Trophoblast cell (in vitro differentiated cells and primary cell): ENCODE measurements around the gene APBA1.

Source experiments
- DNase-seq, 2 donors: peaks; one replicate each; pipeline ENCODE4 v3.0.0-alpha.2; 2016
- H2AFZ ChIP-seq: 2 replicates; pipeline ENCODE4 v1.6.1; 2013; ENCODE audit warnings: low read length, moderate library complexity, mild to moderate bottlenecking; ENCODE audit not compliant: insufficient read depth, poor library complexity
- H2AK5ac ChIP-seq: 2 replicates; pipeline ENCODE4 v1.6.1; 2013; ENCODE audit warnings: mild to moderate bottlenecking, low read length
- H2BK120ac ChIP-seq: 2 replicates; pipeline ENCODE4 v1.6.1; 2013; ENCODE audit warnings: low read length, mild to moderate bottlenecking, moderate library complexity; ENCODE audit not compliant: insufficient read depth, poor library complexity
- H2BK12ac ChIP-seq: 2 replicates; pipeline ENCODE4 v1.6.1; 2013; ENCODE audit warnings: mild to moderate bottlenecking, low read length, moderate library complexity
- H2BK5ac ChIP-seq: 2 replicates; pipeline ENCODE4 v1.6.1; 2013; ENCODE audit warnings: low read length, low read depth, moderate library complexity, mild to moderate bottlenecking; ENCODE audit not compliant: poor library complexity
- H3K14ac ChIP-seq: 2 replicates; pipeline ENCODE4 v1.6.1; 2013; ENCODE audit warnings: mild to moderate bottlenecking, low read length
- H3K18ac ChIP-seq: 2 replicates; pipeline ENCODE4 v1.6.1; 2013; ENCODE audit warnings: mild to moderate bottlenecking, low read length
- H3K23ac ChIP-seq: 2 replicates; pipeline ENCODE4 v1.6.1; 2013; ENCODE audit warnings: low read length
- H3K27ac ChIP-seq: 2 replicates; pipeline ENCODE4 v1.5.1; 2013; ENCODE audit warnings: low read depth, mild to moderate bottlenecking, inconsistent platforms, low read length, moderate library complexity
- H3K27me3 ChIP-seq: 2 replicates; pipeline ENCODE4 v1.6.1; 2013; ENCODE audit warnings: inconsistent platforms, mild to moderate bottlenecking, low read length, moderate library complexity; ENCODE audit not compliant: insufficient read depth
- H3K36me3 ChIP-seq, 2 experiments: 1 replicate in 1 of 2; 2 replicates in 1 of 2; pipeline ENCODE4 v1.6.1; 2013; ENCODE audit warnings: low read length in 2 of 2, mild to moderate bottlenecking in 2 of 2, moderate library complexity in 1 of 2; ENCODE audit not compliant: insufficient read depth in 2 of 2, control insufficient read depth in 1 of 2
- H3K4ac ChIP-seq: 2 replicates; pipeline ENCODE4 v1.6.1; 2013; ENCODE audit warnings: low read depth, mild to moderate bottlenecking, low read length, moderate library complexity
- H3K4me1 ChIP-seq, 2 experiments: 1 replicate in 1 of 2; 2 replicates in 1 of 2; pipeline ENCODE4 v1.6.1; 2013; ENCODE audit warnings: low read length in 2 of 2, mild to moderate bottlenecking in 2 of 2, moderate library complexity in 1 of 2; ENCODE audit not compliant: insufficient read depth in 2 of 2, control insufficient read depth in 1 of 2
- H3K4me2 ChIP-seq: 2 replicates; pipeline ENCODE4 v1.6.1; 2013; ENCODE audit warnings: inconsistent platforms, mild to moderate bottlenecking, low read length, moderate library complexity
- H3K4me3 ChIP-seq: 2 replicates; pipeline ENCODE4 v1.5.1; 2013; ENCODE audit warnings: mild to moderate bottlenecking, low read depth, low read length, inconsistent platforms
- H3K79me1 ChIP-seq: one replicate; pipeline ENCODE4 v1.6.1; 2013; ENCODE audit warnings: low read length
- H3K79me2 ChIP-seq: 2 replicates; pipeline ENCODE4 v1.6.1; 2013; ENCODE audit warnings: low read length, mild to moderate bottlenecking; ENCODE audit not compliant: control insufficient read depth, insufficient read depth, poor library complexity
- H3K9ac ChIP-seq: 2 replicates; pipeline ENCODE4 v1.6.1; 2013; ENCODE audit warnings: mild to moderate bottlenecking, low read length
- H3K9me3 ChIP-seq: 2 replicates; pipeline ENCODE4 v1.6.1; 2013; ENCODE audit warnings: low read depth, mild to moderate bottlenecking, control low read depth, inconsistent platforms, low read length; ENCODE audit not compliant: insufficient read depth
- H4K12ac ChIP-seq: 2 replicates; pipeline ENCODE4 v1.6.1; 2013; ENCODE audit warnings: low read depth, mild to moderate bottlenecking, low read length, moderate library complexity
- H4K8ac ChIP-seq: 2 replicates; pipeline ENCODE4 v1.6.1; 2013; ENCODE audit warnings: low read depth, mild to moderate bottlenecking, low read length, moderate library complexity
- H4K91ac ChIP-seq: one replicate; pipeline ENCODE4 v1.6.1; 2013; ENCODE audit warnings: low read depth, mild to moderate bottlenecking, low read length, moderate library complexity
- WGBS: extraction: QIAGEN DNeasy Blood & Tissue Kit; methylation state at CpG from one replicate; pipeline ENCODE4 v1.1.7; 2013; ENCODE audit warnings: missing lambda C conversion rate; ENCODE audit not compliant: insufficient read length, insufficient coverage; ENCODE audit errors: extremely low coverage; 5-methylcytosine and 5-hydroxymethylcytosine counted together

APBA1 gene

GRCh38 chr9:69425136-69425801, 246.9 kb downstream of the APBA1 start:
- no peaks in the 10 kb centered on the region for H3K27me3 ChIP-seq
- H2BK12ac ChIP-seq, result no peak overlapping the region
- H4K91ac ChIP-seq, result no peak overlapping the region
- no peak overlapping the region for H2BK5ac ChIP-seq
- no peak overlapping the region for H2AFZ ChIP-seq
- no peak overlapping the region for H4K8ac ChIP-seq
- no peak overlapping the region for H2AK5ac ChIP-seq
- no peaks in the 10 kb centered on the region for H3K36me3 ChIP-seq
- H3K23ac ChIP-seq, result no peak overlapping the region
- no peak overlapping the region for H3K27ac ChIP-seq
- no peaks in the 10 kb centered on the region for H3K9me3 ChIP-seq
- no peaks in the 10 kb centered on the region for H3K79me1 ChIP-seq
- no CpG with 5 or more reads among the region's 17 CpGs for whole genome bisulfite sequencing
- H3K4me2 ChIP-seq, result no peak overlapping the region
- no peak overlapping the region for H3K14ac ChIP-seq
- no peak overlapping the region for H3K4ac ChIP-seq
- no peak overlapping the region for H3K4me3 ChIP-seq
- H3K79me2 ChIP-seq, result no peaks in the 10 kb centered on the region
- H3K4me1 ChIP-seq, result no peaks in the 10 kb centered on the region
- no peak overlapping the region for H3K9ac ChIP-seq
- no peak overlapping the region for H4K12ac ChIP-seq
- no peak for DNase-seq
- H3K18ac ChIP-seq, result no peak overlapping the region
- H2BK120ac ChIP-seq, result no peak overlapping the region

DNA sequence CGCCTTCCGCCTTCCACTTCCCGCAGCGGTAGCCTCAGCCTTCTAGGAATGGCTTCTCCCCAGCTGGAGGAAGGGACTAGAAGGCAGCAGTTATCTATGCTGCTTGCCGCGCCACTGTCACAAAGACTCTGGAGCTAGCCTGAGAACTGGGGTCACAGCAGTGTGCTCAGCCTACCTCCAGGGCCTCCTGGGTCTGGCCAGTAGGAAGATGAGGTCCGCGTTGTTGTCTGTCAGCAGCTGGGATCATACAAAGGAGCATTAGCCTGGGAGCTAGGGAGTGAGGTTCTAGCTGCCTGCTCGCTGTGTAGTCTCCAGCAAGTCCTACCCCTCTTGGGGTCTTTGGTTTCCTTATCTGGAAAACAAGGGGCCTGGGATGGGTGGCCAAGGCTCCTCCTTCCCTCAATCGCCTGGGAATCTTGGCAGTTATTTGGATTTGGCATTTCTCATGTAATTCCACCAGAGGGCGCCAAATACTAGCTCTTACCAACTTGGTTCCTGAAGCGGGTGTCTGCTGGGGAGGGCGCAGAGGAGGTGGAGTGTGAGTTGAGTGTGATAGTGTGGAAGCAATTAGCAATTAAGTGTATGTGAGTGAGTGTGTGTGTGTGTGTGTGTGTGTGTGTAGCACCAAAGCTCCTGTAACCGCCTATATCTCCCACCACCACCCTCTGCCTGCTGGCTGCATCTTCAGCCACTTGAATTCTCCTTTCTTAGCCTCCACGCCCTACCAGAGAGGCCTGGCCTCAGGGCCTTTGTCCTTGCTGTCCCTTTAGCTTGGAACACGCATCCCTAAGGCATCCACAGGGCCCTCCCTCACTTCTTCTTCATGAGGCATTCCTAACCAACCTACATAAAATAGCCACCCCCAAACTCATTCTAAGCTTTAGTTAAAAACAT, 250.0 kb downstream of the APBA1 start:
- Histone ChIP-seq H4K91ac (no peak overlapping the region), H3K23ac (no peak overlapping the region), H2BK120ac (no peak overlapping the region), H3K9ac (no peak overlapping the region), H3K79me1 (no peaks in the 10 kb centered on the region), H3K4me1 (no peaks in the 10 kb centered on the region), H3K36me3 (no peaks in the 10 kb centered on the region), H2AK5ac (no peak overlapping the region), H4K8ac (no peak overlapping the region), H4K12ac (no peak overlapping the region), H2BK12ac (no peak overlapping the region), H2BK5ac (no peak overlapping the region), H3K18ac (no peak overlapping the region), H3K9me3 (no peaks in the 10 kb centered on the region), H3K14ac (no peak overlapping the region), H3K4ac (no peak overlapping the region), H2AFZ (no peak overlapping the region), H3K4me3 (no peak overlapping the region), H3K79me2 (no peaks in the 10 kb centered on the region), H3K27me3 (no peaks in the 10 kb centered on the region), H3K4me2 (no peak overlapping the region), H3K27ac (no peak overlapping the region)
- WGBS, result no CpG with 5 or more reads among the region's 16 CpGs
- DNase-seq, result peak; percentile 45 to 87

DNA sequence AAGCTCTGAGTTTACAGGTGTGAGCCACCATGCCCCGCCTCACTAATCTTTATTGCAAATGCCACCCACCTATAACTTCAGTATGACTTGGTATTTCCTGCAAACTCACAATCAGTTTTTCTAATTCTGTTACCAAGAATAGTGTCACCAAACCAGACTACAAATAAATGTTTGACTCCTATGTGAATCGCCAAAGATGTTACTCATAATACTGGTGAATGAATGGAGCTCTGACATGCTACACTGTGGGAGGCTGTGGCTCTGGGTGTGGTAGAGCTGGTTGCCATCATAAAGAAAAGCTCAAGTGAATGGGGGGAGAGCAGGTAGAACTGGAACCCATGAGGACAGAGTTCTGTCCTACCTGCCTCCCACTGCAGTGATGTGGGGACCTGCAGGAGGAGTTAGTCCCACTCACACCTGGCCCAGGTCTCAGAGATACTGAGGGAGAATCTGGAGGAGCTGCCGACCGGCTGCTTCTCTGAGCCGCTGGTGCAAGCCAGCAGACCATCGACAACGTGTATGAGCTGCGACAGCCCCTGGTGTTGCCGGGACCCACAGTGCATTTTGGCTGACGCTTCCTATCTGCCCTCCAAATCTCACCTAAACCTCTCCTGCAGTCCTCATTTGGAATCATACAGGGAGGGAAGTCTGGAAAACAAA, 251.4 kb downstream of the APBA1 start:
- Histone ChIP-seq H3K36me3 (no peaks in the 10 kb centered on the region), H3K27ac (no peak overlapping the region), H2BK5ac (no peak overlapping the region), H2AK5ac (no peak overlapping the region), H3K4me1 (no peaks in the 10 kb centered on the region), H3K79me2 (no peaks in the 10 kb centered on the region), H3K79me1 (no peaks in the 10 kb centered on the region), H4K12ac (no peak overlapping the region), H3K23ac (no peak overlapping the region), H2BK12ac (no peak overlapping the region), H3K18ac (no peak overlapping the region), H3K9ac (no peak overlapping the region), H4K91ac (no peak overlapping the region), H3K4ac (no peak overlapping the region), H3K14ac (no peak overlapping the region), H3K4me3 (no peak overlapping the region), H2AFZ (no peak overlapping the region), H3K4me2 (no peak overlapping the region), H2BK120ac (no peak overlapping the region), H4K8ac (no peak overlapping the region), H3K9me3 (no peaks in the 10 kb centered on the region), H3K27me3 (no peaks in the 10 kb centered on the region)
- DNase-seq, result no peak
- no CpG with 5 or more reads among the region's 10 CpGs for WGBS

DNA sequence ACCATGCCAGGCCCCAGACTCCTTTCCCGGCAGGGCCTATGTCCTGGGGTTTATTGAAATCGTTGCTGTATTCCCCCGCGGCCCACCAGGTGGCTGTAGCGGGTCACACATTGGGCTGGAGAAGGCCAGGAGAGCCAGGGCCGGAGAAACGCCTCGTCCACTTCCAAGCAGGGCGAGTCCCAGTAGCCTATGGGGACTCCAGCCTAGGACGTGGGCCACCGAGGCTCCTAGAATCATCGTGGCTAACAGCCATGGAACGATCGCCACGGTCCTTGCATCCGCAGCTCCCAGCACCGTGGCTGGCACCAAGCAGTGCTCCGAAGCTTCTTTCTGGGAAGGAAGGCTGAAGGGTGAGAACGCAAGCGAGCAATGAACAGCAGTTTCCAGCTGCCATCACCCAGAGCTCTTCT, 259.4 kb downstream of the APBA1 start:
- Histone ChIP-seq H2BK120ac (no peak overlapping the region), H4K12ac (no peak overlapping the region), H2BK5ac (no peak overlapping the region), H3K4me2 (no peak overlapping the region), H3K4me1 (no peaks in the 10 kb centered on the region), H3K9me3 (no peaks in the 10 kb centered on the region), H2AFZ (no peak overlapping the region), H3K9ac (no peak overlapping the region), H3K4me3 (no peak overlapping the region), H2AK5ac (no peak overlapping the region), H3K4ac (no peak overlapping the region), H3K36me3 (no peaks in the 10 kb centered on the region), H3K27me3 (no peaks in the 10 kb centered on the region), H3K23ac (no peak overlapping the region), H3K27ac (no peak overlapping the region), H4K8ac (no peak overlapping the region), H4K91ac (no peak overlapping the region), H3K18ac (no peak overlapping the region), H3K79me2 (no peaks in the 10 kb centered on the region), H3K14ac (no peak overlapping the region), H2BK12ac (no peak overlapping the region), H3K79me1 (no peaks in the 10 kb centered on the region)
- WGBS, result no CpG with 5 or more reads among the region's 20 CpGs
- peak; percentile 51 to 74 for DNase-seq
